ENCODE measurements around the gene MYOCD.

GRCh38 chr17:12789075-12789480 lies 123.4 kb downstream of the MYOCD start:
- TF ChIP-seq POLR2A (IDR thresholded peaks at IDR 0.05) (no peak), POLR2AphosphoS5 (IDR thresholded peaks at IDR 0.05) (no peak), EP300 (IDR thresholded peaks at IDR 0.05) (no peak)
- TF ChIP-seq, protein P1, sequence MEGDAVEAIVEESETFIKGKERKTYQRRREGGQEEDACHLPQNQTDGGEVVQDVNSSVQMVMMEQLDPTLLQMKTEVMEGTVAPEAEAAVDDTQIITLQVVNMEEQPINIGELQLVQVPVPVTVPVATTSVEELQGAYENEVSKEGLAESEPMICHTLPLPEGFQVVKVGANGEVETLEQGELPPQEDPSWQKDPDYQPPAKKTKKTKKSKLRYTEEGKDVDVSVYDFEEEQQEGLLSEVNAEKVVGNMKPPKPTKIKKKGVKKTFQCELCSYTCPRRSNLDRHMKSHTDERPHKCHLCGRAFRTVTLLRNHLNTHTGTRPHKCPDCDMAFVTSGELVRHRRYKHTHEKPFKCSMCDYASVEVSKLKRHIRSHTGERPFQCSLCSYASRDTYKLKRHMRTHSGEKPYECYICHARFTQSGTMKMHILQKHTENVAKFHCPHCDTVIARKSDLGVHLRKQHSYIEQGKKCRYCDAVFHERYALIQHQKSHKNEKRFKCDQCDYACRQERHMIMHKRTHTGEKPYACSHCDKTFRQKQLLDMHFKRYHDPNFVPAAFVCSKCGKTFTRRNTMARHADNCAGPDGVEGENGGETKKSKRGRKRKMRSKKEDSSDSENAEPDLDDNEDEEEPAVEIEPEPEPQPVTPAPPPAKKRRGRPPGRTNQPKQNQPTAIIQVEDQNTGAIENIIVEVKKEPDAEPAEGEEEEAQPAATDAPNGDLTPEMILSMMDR (IDR thresholded peaks at IDR 0.05) = no peak

All from suprapubic skin (tissue), 4 donors.